ENCODE measurements around the gene FBXO24.

The FBXO24 gene

GRCh38 chr7:100567031-100567730 is 18.9 kb upstream of the FBXO24 start:
- H3K9me3 Mint-ChIP-seq (ENCODE audit: low read depth): no peaks in the 10 kb centered on the region
- H3K4me3 Mint-ChIP-seq: no peak overlapping the region
- no peaks in the 10 kb centered on the region for H3K27me3 Mint-ChIP-seq
- peaks cover 38% of the 10 kb centered on the region for H3K4me1 Mint-ChIP-seq (ENCODE audit: low read depth)
- no peak overlapping the region for H3K27ac Mint-ChIP-seq
- H3K36me3 Mint-ChIP-seq: no peaks in the 10 kb centered on the region

DNA sequence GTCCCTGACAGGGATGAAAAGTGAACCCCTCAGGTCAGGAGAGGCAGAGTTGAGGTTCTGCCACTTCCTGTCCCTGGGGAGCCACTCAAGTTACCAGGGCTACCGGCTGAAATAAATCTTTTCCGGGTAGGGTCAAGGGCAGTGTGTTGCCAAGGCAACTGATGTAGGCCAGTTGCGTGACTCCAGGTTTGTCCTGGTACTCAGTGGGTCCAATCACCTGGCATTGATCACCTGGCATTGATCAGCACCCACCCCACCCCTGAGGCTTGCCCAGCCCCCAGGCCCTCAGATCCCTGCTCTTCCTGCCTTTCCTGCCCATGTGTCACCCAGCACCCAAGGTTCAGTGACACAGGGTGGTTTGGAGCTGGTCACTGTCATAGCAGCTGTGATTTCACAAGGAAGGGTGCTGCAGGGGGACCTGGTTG is 18.4 kb upstream of the FBXO24 start:
- Mint-ChIP-seq H3K4me1 (ENCODE audit: low read depth) (peaks cover 41% of the 10 kb centered on the region), H3K27ac (no peak overlapping the region), H3K9me3 (ENCODE audit: low read depth) (no peaks in the 10 kb centered on the region), H3K36me3 (no peaks in the 10 kb centered on the region), H3K4me3 (no peak overlapping the region), H3K27me3 (no peaks in the 10 kb centered on the region)

DNA sequence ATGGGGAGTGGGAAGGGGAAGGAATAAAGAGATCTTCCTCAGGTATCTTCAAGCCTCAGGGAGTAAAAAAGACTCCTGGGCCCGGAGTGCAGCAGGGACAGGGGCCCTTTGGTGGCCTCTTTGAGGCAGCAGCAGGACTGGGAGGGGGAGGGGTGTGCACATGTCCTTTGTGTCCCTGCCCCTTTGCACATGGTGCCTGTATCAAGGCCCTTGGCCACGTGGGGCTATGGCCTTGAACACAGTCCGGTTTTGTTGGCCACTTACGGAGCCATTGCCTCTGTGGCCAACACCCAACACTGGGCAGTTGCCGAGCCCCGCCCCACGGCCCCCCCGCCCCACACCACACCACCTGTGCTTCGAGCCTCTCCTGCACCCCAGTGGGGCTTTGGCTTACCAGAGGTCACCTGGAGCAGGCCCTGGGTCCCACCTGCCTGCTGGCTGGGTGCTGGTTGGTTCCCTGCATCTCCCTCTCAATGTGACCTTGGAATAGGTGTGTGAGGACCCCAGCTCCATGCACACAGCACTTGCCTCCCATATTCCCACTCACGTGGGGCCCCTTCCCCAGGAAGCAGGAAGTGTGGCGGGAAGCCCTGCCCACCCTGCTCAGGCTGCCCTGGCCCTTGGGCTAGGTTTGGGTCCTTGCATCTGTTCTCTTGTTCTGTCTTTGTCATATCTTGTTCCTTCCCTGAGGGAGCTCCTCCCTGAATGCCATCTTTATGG is 17.8 kb upstream of the FBXO24 start:
- no peaks in the 10 kb centered on the region for H3K9me3 Mint-ChIP-seq (ENCODE audit: low read depth)
- H3K36me3 Mint-ChIP-seq: no peaks in the 10 kb centered on the region
- H3K27me3 Mint-ChIP-seq: no peaks in the 10 kb centered on the region
- H3K4me1 Mint-ChIP-seq (ENCODE audit: low read depth): peaks cover 41% of the 10 kb centered on the region
- H3K4me3 Mint-ChIP-seq: peak overlapping the region; percentile 60
- H3K27ac Mint-ChIP-seq: peak overlapping the region; percentile 16

- peak overlapping the region; percentile 34 for H3K27ac Mint-ChIP-seq
- H3K9me3 Mint-ChIP-seq (ENCODE audit: low read depth): no peaks in the 10 kb centered on the region
- no peaks in the 10 kb centered on the region for H3K36me3 Mint-ChIP-seq
- H3K27me3 Mint-ChIP-seq: no peaks in the 10 kb centered on the region
- H3K4me1 Mint-ChIP-seq (ENCODE audit: low read depth): peaks cover 38% of the 10 kb centered on the region
- H3K4me3 Mint-ChIP-seq: peak overlapping the region; percentile 60
Measured at GRCh38 chr7:100568896-100569844, 17.0 kb upstream of the FBXO24 start.

- H3K27ac Mint-ChIP-seq: no peak overlapping the region
- H3K36me3 Mint-ChIP-seq: no peaks in the 10 kb centered on the region
- no peaks in the 10 kb centered on the region for H3K9me3 Mint-ChIP-seq (ENCODE audit: low read depth)
- no peaks in the 10 kb centered on the region for H3K27me3 Mint-ChIP-seq
- peak overlapping the region; percentile 27 for H3K4me3 Mint-ChIP-seq
- peaks cover 34% of the 10 kb centered on the region for H3K4me1 Mint-ChIP-seq (ENCODE audit: low read depth)
Measured at GRCh38 chr7:100570954-100571828, 14.9 kb upstream of the FBXO24 start.

GRCh38 chr7:100571829-100572116 is 14.4 kb upstream of the FBXO24 start:
- Mint-ChIP-seq H3K9me3 (ENCODE audit: low read depth) (no peaks in the 10 kb centered on the region), H3K27ac (no peak overlapping the region), H3K4me3 (peak overlapping the region; percentile 9), H3K4me1 (ENCODE audit: low read depth) (peaks cover 32% of the 10 kb centered on the region), H3K36me3 (no peaks in the 10 kb centered on the region), H3K27me3 (no peaks in the 10 kb centered on the region)

DNA sequence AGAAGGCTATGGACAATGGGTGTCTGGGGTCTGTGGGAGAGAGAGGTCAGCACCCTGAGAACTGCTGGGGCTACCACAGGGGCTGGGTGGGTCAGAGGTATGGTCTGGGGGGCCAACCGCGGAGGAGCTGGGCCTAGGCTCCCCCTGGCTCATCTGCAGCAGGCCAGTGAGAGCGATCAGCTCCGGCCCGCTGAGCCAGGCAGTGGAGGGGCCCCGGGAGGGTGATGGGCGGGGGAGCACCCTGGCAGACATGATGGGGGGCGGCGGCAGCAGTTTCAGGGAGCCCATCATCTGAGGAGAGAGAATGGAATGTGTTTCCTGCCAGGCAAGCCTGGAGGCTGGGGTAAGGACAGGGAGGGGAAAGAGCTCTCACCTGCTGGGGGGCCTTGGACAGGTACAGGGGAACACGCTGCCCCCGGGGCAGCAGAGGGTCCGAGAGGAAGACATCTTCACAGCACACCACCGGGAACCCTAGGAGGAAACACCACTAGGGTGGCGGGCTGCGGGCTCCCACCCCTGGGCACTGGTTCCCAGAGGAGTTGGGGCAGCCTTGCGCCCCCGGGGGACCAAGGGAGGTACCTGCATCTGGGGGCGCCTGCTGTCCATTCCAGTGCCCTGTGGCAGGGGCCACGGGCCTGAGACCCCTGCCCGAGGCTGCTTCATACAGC is 13.7 kb upstream of the FBXO24 start:
- no peaks in the 10 kb centered on the region for H3K36me3 Mint-ChIP-seq
- no peak overlapping the region for H3K4me3 Mint-ChIP-seq
- H3K9me3 Mint-ChIP-seq (ENCODE audit: low read depth): no peaks in the 10 kb centered on the region
- no peaks in the 10 kb centered on the region for H3K27me3 Mint-ChIP-seq
- no peak overlapping the region for H3K27ac Mint-ChIP-seq
- H3K4me1 Mint-ChIP-seq (ENCODE audit: low read depth): peaks cover 32% of the 10 kb centered on the region

- Mint-ChIP-seq H3K27me3 (no peaks in the 10 kb centered on the region), H3K4me1 (ENCODE audit: low read depth) (peaks cover 27% of the 10 kb centered on the region), H3K36me3 (no peaks in the 10 kb centered on the region), H3K9me3 (ENCODE audit: low read depth) (no peaks in the 10 kb centered on the region), H3K4me3 (no peak overlapping the region), H3K27ac (no peak overlapping the region)
Measured at GRCh38 chr7:100572949-100573675, 13.0 kb upstream of the FBXO24 start.

GRCh38 chr7:100573691-100574361 is 12.3 kb upstream of the FBXO24 start, which contains the start of gene SAP25:
TSS of gene SAP25 (minus strand) at chr7:100573900. CDS start at chr7:100573742, 158 bp downstream.
- no peak within 1 kb of the TSS for H3K27ac Mint-ChIP-seq
- no peaks in the 10 kb centered on the region for H3K27me3 Mint-ChIP-seq
- peaks cover 22% of the 10 kb centered on the region for H3K4me1 Mint-ChIP-seq (ENCODE audit: low read depth)
- H3K9me3 Mint-ChIP-seq (ENCODE audit: low read depth): no peaks in the 10 kb centered on the region
- H3K36me3 Mint-ChIP-seq: no peaks in the 10 kb centered on the region
- H3K4me3 Mint-ChIP-seq: no peak within 1 kb of the TSS

DNA sequence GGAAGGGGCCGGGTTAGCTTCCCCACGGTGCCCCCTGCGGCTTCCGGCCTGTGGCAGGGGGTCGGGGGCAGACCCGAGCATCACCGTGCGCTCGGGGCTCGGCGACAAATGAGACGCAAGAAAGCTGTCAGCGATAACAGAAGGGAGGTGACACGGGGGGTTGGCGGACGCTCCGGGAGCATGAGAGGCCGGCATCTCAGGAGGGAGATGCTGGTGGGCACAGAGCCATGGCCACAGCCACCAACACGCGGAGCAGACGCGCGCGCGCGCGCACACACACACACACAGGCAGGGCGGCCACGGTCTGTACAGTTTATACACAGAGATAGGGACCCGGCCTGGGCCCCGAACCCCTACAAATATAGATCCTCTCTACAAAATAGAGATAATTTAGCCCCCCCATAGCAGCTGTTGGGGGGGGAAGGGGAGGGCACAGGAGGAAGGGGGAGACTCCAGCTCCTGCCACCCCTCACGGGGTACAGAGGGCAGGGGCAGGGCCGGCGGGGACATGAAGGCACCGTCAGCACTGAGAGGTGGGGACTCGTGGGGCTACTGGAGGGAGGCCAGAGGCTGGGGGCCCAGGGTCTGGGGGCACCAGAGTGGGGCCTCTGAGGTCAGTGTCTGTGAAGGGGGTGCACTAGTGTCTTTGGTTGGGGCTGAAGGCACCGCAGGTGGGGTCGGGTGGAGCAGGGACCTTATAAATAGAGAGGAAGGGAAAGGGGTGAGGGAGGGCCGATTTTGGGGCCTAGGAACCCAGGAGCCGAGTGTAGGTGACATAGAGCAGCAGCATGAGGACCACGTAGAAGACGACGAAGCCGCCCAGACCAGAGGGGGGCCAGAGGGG is 11.5 kb upstream of the FBXO24 start:
- H3K9me3 Mint-ChIP-seq (ENCODE audit: low read depth): no peaks in the 10 kb centered on the region
- H3K27me3 Mint-ChIP-seq: no peaks in the 10 kb centered on the region
- H3K4me3 Mint-ChIP-seq: no peak overlapping the region
- H3K4me1 Mint-ChIP-seq (ENCODE audit: low read depth): peaks cover 17% of the 10 kb centered on the region
- peaks cover under 1% of the 10 kb centered on the region for H3K36me3 Mint-ChIP-seq
- no peak overlapping the region for H3K27ac Mint-ChIP-seq

- Mint-ChIP-seq H3K27ac (no peak overlapping the region), H3K4me3 (no peak overlapping the region), H3K36me3 (peaks cover 2% of the 10 kb centered on the region), H3K27me3 (no peaks in the 10 kb centered on the region), H3K9me3 (ENCODE audit: low read depth) (no peaks in the 10 kb centered on the region), H3K4me1 (ENCODE audit: low read depth) (peaks cover 17% of the 10 kb centered on the region)
Measured at GRCh38 chr7:100575206-100575631, 10.9 kb upstream of the FBXO24 start.

GRCh38 chr7:100575746-100576383 is 10.3 kb upstream of the FBXO24 start:
- Mint-ChIP-seq H3K4me1 (ENCODE audit: low read depth) (peaks cover 13% of the 10 kb centered on the region), H3K9me3 (ENCODE audit: low read depth) (no peaks in the 10 kb centered on the region), H3K27me3 (no peaks in the 10 kb centered on the region), H3K27ac (no peak overlapping the region), H3K36me3 (peaks cover 2% of the 10 kb centered on the region), H3K4me3 (no peak overlapping the region)
